ENCODE measurements around the gene GATAD2A. TPM values are rescaled to one million over a fixed set of nuclear protein-coding genes. Genes with fewer than 3 reads are reported as not detected.
"Not testable (repeated sequence)": the region's sequence is repeated elsewhere in the genome, so short reads cannot be mapped to it uniquely, and the experiment has no call there.

The GATAD2A gene
- total RNA-seq, 1 donor: 66.5 TPM

DNA sequence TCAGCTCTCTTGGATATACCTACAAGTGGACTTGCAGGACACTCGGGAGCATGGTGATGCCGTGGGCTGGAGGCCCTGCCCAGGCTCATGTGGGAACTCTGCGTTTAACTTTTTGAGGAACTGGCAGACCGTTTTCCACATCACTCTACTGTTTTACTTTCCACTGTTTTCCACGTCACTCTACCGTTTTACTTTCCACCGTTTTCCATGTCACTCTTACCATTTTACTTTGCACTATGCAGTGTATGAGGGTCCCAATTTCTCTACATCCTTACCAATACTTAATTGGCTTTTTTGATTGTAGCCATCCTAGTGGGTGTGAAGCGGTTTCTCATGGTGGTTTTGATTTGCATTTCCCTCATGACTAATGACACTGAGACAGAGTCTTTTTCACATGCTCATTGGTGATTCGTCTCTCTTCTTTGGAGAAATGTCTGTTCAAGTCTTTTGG is 40.5 kb downstream of the GATAD2A start:
- Histone ChIP-seq H3K9me3 (ENCODE audit: low read depth, low read length) (no peaks in the 10 kb centered on the region), H3K4me3 (ENCODE audit: low read length) (no peak overlapping the region), H3K4me1 (ENCODE audit: insufficient read depth, low read length) (peaks cover 74% of the 10 kb centered on the region), H3K27me3 (ENCODE audit: insufficient read depth, low read length) (no peaks in the 10 kb centered on the region)

DNA sequence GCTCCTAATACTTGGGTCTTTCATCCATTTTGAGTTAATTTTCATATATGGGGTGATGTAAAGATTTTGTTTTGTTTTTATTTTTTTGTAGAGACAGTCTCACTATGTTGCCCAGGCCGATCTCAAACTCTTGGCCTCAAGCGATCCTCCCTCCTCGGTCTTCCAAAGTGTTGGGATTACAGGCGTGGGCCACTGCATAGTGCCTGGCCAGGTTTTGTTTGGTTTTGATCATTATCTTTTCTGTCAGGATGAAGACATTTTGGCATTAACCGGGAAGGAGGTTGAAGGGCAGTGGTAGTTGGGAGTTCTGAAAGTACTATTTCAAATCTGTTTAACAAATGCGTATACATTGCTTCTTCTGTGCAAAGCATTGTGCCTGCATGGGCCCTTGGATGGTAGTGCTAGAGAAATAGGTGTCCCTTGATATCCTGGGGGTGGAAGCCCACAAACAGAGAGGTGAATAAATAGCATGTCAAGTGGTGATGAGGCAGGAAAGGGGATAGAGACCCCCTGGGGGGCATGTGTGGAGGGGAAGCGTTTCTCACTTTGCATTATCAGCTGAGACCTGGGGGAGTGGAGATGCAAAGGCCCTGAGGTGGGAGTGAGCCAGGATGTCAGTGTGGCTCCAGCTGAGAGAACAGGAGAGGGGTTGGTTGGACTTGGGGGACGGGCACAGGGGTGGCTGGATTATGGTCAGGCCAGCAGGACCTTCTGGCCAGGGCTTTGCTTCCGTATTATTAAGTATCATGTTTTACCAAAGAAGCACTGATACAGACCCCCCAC is 41.4 kb downstream of the GATAD2A start:
- no peaks in the 10 kb centered on the region for H3K27me3 ChIP-seq (ENCODE audit: insufficient read depth, low read length)
- H3K9me3 ChIP-seq (ENCODE audit: low read depth, low read length): no peaks in the 10 kb centered on the region
- H3K4me1 ChIP-seq (ENCODE audit: insufficient read depth, low read length): peaks cover 83% of the 10 kb centered on the region
- H3K4me3 ChIP-seq (ENCODE audit: low read length): no peak overlapping the region

GRCh38 chr19:19447536-19448237 is 42.2 kb downstream of the GATAD2A start:
- Histone ChIP-seq H3K9me3 (ENCODE audit: low read depth, low read length) (no peaks in the 10 kb centered on the region), H3K4me3 (ENCODE audit: low read length) (no peak overlapping the region), H3K27me3 (ENCODE audit: insufficient read depth, low read length) (no peaks in the 10 kb centered on the region), H3K4me1 (ENCODE audit: insufficient read depth, low read length) (peaks cover 91% of the 10 kb centered on the region)

GRCh38 chr19:19448238-19448544 is 42.7 kb downstream of the GATAD2A start:
- H3K27me3 ChIP-seq (ENCODE audit: insufficient read depth, low read length): no peaks in the 10 kb centered on the region
- no peak overlapping the region for H3K4me3 ChIP-seq (ENCODE audit: low read length)
- H3K4me1 ChIP-seq (ENCODE audit: insufficient read depth, low read length): peaks cover 94% of the 10 kb centered on the region
- H3K9me3 ChIP-seq (ENCODE audit: low read depth, low read length): no peaks in the 10 kb centered on the region

GRCh38 chr19:19451429-19452242 is 46.2 kb downstream of the GATAD2A start:
- Histone ChIP-seq H3K4me3 (ENCODE audit: low read length) (no peak overlapping the region), H3K9me3 (ENCODE audit: low read depth, low read length) (no peaks in the 10 kb centered on the region), H3K27me3 (ENCODE audit: insufficient read depth, low read length) (no peaks in the 10 kb centered on the region), H3K4me1 (ENCODE audit: insufficient read depth, low read length) (peaks cover 68% of the 10 kb centered on the region)

GRCh38 chr19:19452243-19453124 is 47.0 kb downstream of the GATAD2A start:
- no peak overlapping the region for H3K4me3 ChIP-seq (ENCODE audit: low read length)
- no peaks in the 10 kb centered on the region for H3K27me3 ChIP-seq (ENCODE audit: insufficient read depth, low read length)
- no peaks in the 10 kb centered on the region for H3K9me3 ChIP-seq (ENCODE audit: low read depth, low read length)
- peaks cover 68% of the 10 kb centered on the region for H3K4me1 ChIP-seq (ENCODE audit: insufficient read depth, low read length)

GRCh38 chr19:19453125-19453454 is 47.6 kb downstream of the GATAD2A start:
- no peaks in the 10 kb centered on the region for H3K9me3 ChIP-seq (ENCODE audit: low read depth, low read length)
- H3K4me3 ChIP-seq (ENCODE audit: low read length): no peak overlapping the region
- no peaks in the 10 kb centered on the region for H3K27me3 ChIP-seq (ENCODE audit: insufficient read depth, low read length)
- peaks cover 68% of the 10 kb centered on the region for H3K4me1 ChIP-seq (ENCODE audit: insufficient read depth, low read length)

GRCh38 chr19:19455166-19455919 is 49.9 kb downstream of the GATAD2A start:
- H3K4me3 ChIP-seq (ENCODE audit: low read length); H3K9me3 ChIP-seq (ENCODE audit: low read depth, low read length); H3K27me3 ChIP-seq (ENCODE audit: insufficient read depth, low read length): not testable (repeated sequence)
- H3K4me1 ChIP-seq (ENCODE audit: insufficient read depth, low read length): peaks cover 74% of the 10 kb centered on the region

GRCh38 chr19:19457671-19458070 is 52.2 kb downstream of the GATAD2A start:
- Histone ChIP-seq H3K4me1 (ENCODE audit: insufficient read depth, low read length) (peaks cover 74% of the 10 kb centered on the region), H3K4me3 (ENCODE audit: low read length) (no peak overlapping the region), H3K27me3 (ENCODE audit: insufficient read depth, low read length) (no peaks in the 10 kb centered on the region), H3K9me3 (ENCODE audit: low read depth, low read length) (no peaks in the 10 kb centered on the region)

DNA sequence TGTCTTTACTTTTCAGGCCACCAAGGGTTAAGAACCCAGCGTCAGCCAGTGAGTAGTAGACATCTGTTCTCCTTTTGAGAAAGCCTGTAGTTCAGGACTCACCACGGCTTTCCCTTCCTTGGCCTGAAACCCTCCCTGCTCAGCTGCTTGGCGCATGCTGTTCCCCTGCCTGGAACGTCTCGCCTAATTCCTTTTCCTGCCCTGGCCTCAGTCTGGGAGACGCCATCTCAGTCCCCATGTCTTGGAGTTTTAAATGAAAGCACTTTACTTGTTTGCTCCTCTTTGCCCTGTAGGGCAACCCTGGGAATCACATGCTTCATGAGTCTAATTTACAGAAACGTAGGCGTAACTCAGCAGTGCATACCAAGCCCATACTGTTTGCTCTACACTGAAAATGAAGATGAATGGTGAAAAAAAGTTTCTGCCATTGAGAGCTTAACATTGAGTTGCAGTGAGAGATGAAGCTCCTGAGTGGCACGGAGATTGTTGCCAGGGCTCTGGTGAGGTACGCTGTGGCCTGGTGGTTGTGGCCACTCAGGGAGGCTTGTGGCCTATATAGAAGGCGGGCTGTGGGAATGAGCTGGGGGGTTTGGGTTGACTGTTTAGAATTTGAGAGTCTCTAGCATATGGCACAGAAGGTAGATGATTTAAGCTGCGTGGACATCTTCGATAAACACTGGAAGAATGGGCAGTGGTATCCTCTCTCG is 52.8 kb downstream of the GATAD2A start:
- no peaks in the 10 kb centered on the region for H3K27me3 ChIP-seq (ENCODE audit: insufficient read depth, low read length)
- H3K9me3 ChIP-seq (ENCODE audit: low read depth, low read length): no peaks in the 10 kb centered on the region
- H3K4me3 ChIP-seq (ENCODE audit: low read length): no peak overlapping the region
- H3K4me1 ChIP-seq (ENCODE audit: insufficient read depth, low read length): peaks cover 74% of the 10 kb centered on the region

DNA sequence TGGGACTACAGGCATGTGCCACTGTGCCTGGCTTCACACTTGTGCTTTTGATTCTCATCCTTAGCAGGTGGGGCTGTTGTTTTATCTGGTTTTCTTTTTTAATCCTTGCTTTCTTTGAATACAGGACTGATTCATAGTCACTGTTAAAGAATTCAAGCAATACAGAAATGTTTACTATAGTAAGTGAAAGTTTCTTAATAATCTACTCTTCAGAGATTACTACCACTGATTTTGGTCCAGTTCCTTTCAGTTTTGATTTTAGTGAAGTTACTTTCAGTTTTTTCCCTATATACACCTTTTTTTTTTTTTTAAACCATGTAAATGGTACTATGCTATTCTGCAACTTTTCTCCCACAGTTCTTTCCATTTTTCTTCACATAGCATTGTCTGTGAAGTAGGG is 53.6 kb downstream of the GATAD2A start:
- Histone ChIP-seq H3K9me3 (ENCODE audit: low read depth, low read length) (no peaks in the 10 kb centered on the region), H3K4me1 (ENCODE audit: insufficient read depth, low read length) (peaks cover 80% of the 10 kb centered on the region), H3K4me3 (ENCODE audit: low read length) (no peak overlapping the region), H3K27me3 (ENCODE audit: insufficient read depth, low read length) (no peaks in the 10 kb centered on the region)

DNA sequence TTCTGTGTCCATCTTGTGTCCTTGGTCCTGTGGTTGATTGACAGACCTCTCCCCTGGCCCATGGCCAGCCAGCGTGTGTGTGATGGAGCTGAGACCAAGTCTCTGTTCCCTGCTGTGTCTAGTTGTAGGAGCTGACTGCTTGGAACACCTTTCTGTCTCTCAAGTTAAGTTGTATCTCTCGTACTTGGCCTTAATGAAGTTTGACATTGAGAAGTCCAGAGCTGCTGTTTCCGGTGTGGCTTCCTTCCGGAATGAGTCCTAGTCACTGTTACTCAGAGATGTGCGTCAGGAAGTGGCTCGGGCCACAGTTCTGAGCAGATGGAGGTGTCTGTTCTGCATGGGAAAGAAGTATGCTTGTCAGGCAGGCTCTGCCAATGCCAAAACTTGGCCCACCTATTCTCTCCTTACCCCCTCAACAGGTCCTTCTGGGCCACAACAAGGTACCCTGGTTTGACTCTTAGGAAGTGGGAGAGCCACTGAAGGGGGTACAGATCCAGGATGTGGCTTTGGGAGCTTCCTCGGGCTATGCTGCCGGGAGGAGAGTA is 54.3 kb downstream of the GATAD2A start:
- no peaks in the 10 kb centered on the region for H3K27me3 ChIP-seq (ENCODE audit: insufficient read depth, low read length)
- peak overlapping the region; percentile 14 for H3K4me3 ChIP-seq (ENCODE audit: low read length)

GRCh38 chr19:19460258-19460731 is 54.8 kb downstream of the GATAD2A start:
- Histone ChIP-seq H3K9me3 (ENCODE audit: low read depth, low read length) (no peaks in the 10 kb centered on the region), H3K4me1 (ENCODE audit: insufficient read depth, low read length) (peaks cover 83% of the 10 kb centered on the region), H3K4me3 (ENCODE audit: low read length) (peak overlapping the region; percentile 14), H3K27me3 (ENCODE audit: insufficient read depth, low read length) (no peaks in the 10 kb centered on the region)

More for the DNA sequence above, 54.3 kb downstream of the GATAD2A start:
- H3K4me1 ChIP-seq (ENCODE audit: insufficient read depth, low read length): peaks cover 83% of the 10 kb centered on the region
- H3K9me3 ChIP-seq (ENCODE audit: low read depth, low read length): no peaks in the 10 kb centered on the region

Measured in mononuclear cell (primary cell).